Fibroblast of mammary gland (primary cell): ENCODE results near the gene TRAF3.

Experiments
- DNase-seq: peaks from one replicate; pipeline ENCODE4 v3.0.0-alpha.2; 2010; ENCODE audit warnings: low read depth
- H3K4me3 ChIP-seq: 2 replicates; pipeline ENCODE4 v1.5.1; 2011; ENCODE audit warnings: low read depth, mild to moderate bottlenecking, low read length, moderate library complexity; ENCODE audit not compliant: control insufficient read depth
- TF ChIP-seq, protein P1 (sequence below): conservative IDR thresholded peaks from 2 replicates; pipeline ENCODE4 v1.5.1; 2011; ENCODE audit warnings: low read depth, low read length, inconsistent platforms; ENCODE audit not compliant: control insufficient read depth, insufficient read depth

The TRAF3 gene

DNA sequence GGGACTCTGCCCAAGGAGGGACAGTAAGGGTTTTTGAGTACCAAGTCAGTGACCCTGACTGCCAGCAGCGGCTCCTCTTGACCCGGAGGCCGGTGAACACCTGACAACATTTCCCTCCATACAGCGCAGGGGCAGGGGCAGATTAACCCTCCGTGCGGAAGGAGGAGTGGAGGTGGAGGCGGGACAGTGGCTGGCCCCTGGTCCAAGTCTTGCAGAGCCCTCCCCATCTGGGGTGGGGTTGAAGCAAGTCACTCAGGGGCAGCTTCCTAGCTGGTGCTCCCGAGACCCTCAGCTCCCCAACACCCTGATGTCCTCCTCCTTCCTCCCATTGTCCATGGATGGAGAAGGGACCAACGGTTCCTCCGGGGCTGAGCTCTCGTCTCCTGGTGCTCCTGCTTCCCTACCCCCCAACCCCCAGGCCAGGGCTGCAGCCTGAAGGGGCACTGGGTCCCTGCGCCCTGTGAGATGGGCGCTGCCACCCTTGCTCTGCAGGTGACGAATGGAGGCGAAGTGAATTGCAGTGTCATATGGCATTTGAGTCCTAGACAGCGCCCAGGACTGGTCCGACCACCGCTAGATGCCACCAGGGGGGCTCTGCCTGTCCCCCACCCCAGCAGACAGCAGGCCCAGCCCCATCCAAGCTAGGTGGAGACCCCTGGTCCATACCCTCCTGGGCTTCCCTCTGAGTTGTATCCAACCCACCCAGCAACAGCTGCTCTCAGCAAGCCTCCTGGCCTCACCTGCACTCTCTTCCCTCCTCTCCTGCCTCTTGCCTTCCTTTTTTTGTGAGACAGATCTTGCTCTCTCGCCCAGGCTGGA lies 138.3 kb downstream of the TRAF3 start:
- H3K4me3 ChIP-seq = no peak overlapping the region
- TF ChIP-seq, protein P1, sequence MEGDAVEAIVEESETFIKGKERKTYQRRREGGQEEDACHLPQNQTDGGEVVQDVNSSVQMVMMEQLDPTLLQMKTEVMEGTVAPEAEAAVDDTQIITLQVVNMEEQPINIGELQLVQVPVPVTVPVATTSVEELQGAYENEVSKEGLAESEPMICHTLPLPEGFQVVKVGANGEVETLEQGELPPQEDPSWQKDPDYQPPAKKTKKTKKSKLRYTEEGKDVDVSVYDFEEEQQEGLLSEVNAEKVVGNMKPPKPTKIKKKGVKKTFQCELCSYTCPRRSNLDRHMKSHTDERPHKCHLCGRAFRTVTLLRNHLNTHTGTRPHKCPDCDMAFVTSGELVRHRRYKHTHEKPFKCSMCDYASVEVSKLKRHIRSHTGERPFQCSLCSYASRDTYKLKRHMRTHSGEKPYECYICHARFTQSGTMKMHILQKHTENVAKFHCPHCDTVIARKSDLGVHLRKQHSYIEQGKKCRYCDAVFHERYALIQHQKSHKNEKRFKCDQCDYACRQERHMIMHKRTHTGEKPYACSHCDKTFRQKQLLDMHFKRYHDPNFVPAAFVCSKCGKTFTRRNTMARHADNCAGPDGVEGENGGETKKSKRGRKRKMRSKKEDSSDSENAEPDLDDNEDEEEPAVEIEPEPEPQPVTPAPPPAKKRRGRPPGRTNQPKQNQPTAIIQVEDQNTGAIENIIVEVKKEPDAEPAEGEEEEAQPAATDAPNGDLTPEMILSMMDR = no peak
- no peak for DNase-seq

DNA sequence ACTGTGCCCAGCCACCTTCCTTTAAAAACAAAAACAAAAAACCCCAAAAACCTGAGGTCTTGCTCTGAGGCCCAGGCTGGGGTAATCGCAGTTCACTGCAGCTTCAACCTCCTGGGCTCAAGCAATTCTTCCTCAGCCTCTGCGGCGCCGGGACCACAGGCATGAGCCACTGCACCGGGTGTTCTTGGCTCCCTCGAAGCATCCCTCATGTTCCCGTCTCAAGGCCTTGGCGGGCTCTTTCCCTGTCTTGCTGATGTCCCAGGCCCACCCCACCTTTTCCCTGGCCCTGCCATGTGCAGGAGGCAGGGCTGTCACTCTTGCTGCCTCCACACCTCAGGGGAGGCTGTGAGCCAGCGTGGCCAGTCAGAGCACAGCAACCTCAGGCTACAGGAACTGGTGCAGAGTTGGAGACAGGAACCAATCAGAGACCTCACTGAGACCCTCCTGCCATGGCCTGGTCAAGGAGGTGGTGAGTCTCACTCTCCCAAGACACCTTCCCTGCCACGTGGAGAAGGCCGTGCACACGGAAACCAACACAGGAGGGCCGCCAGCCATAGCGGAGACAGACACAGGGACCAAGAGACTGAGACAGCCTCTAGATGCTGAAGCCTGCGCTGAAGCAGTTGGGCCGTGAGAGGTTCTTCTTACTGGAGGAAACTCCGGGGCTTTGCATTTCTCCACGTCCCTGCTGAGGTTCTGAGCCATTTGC lies 139.3 kb downstream of the TRAF3 start:
- no peak for DNase-seq
- TF ChIP-seq, protein P1 = no peak

DNA sequence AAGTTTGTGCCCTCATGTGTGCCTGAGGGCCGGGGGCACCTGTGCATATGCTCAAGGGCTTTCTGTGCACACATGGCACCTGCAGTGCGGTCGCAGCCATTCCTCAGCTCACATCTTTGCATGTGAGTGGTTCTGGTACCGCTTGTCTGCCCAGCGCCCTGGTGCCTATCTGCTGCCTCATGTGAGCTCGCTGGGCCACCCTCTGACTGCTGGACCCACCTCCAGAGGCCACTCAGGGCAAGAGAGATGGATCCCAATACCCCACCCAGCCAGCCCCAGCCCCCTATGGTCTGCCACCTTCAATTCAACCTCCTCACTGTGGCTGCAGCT lies 139.8 kb downstream of the TRAF3 start:
- no peak overlapping the region for H3K4me3 ChIP-seq
- TF ChIP-seq, protein P1 = no peak
- DNase-seq = no peak

More for the DNA sequence above, 139.3 kb downstream of the TRAF3 start:
- H3K4me3 ChIP-seq = no peak overlapping the region

DNA sequence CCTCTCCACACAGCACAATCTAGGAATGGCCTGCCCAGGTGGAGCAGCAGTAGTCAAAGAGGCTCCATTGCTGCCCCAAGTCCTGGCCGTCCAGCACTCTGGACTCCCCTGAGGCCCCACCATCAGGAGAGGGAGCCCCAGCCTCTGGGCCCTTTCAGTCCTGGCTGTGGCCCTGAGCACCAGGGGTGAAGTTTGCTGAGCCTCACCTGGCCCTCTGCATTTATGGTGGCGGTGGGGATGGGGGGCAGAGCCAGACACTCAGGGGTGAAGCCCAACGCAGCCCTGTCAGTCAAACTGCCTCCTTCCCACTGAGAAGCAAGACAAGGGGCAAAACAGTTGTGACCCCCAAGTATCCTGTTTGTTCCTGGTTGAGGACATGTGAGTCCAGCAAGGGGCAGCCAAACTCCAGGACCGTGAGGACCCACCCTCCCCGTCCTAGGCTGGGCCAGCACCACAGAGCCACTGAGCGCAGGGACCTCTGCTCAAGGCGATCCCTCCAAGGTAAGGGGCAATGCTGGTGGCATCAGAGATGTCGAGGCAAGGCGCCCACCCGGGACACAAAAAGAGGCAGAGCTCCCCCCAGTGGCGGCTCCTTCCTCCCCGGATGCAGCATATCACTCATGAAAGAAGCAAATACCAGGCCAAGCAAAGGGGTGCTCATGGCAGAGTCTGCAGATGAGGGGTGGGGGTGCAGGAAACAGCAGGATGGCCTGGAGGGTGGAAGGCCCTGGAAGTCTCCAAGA lies 140.4 kb downstream of the TRAF3 start:
- TF ChIP-seq, protein P1 = peak; percentile 66
- H3K4me3 ChIP-seq = no peak overlapping the region
- DNase-seq = peak; percentile 32

DNA sequence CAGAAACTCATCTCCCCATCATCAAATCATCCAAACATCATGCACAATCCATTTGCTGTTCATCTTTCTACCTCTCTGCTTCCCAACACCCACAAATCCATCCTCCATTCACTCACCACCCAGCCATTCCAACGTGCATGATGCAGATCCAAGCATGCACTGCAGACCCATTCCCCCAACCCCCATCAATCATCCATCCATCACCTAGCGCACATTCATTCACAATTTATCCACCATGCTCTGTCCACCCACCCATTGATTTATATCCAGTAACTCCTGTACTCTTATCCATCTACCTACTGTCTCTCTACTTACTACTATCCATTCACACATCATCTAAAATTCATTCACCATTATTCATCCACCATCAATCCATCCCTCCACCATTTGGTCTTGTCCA lies 141.2 kb downstream of the TRAF3 start:
- no peak for DNase-seq
- TF ChIP-seq, protein P1 = no peak
- no peak overlapping the region for H3K4me3 ChIP-seq

DNA sequence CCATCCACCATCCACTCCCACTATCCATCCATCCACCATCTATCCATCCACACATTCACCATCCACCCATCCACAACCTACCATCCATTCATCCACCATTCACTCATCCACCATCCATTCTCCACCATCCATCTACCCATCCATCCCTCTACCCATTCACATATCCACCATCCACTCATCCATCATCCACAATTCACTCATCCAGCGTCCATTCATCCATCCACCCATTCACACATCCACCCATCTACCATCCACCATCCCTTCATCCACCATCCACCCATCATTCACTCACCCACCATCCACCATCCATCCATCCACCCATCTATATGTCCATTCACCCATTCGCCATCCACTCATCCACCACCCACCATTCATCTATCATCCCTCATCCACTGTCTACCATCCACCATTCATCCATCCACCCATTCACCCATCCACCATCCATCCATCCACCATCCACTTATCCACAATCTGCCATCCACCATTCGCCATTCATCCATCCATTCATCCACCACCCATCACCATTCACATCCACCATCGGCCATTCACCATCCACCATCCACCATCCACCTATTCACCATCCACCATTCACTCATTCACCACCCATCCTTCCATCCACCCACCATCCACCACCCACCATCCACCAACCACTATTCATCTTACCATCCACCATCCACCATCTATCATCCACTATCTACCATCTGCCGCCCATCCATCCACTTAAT lies 143.2 kb downstream of the TRAF3 start:
- TF ChIP-seq, protein P1 = no peak
- DNase-seq = no peak
- no peak overlapping the region for H3K4me3 ChIP-seq
